Lower leg skin (tissue), 4 donors: ENCODE results near the gene CLN5. TPM values are rescaled to one million over a fixed set of nuclear protein-coding genes. Genes with fewer than 3 reads are reported as not detected.

ENCODE experiments used
- DNase-seq, 2 donors: peaks; one replicate each; pipeline ENCODE4 v3.0.0-alpha.2; 2019; ENCODE audit warnings: low spot score in 2 of 2
- H3K4me3 ChIP-seq: fragments of 200-600 bp; sonication (generic); 2 replicates; pipeline ENCODE4 v1.5.1; 2017; ENCODE audit warnings: mild to moderate bottlenecking, low read depth; ENCODE audit not compliant: poor library complexity, severe bottlenecking
- CTCF ChIP-seq, 3 donors: fragments of 450-650 bp; IDR thresholded peaks; one replicate each; pipeline ENCODE4 v1.5.1; 2016; ENCODE audit warnings: antibody characterized with exemption in 3 of 3, mild to moderate bottlenecking in 3 of 3, moderate library complexity in 2 of 3
- POLR2A ChIP-seq, 2 donors: fragments of 450-650 bp; IDR thresholded peaks; one replicate each; pipeline ENCODE4 v1.6.1; 2016 to 2017; ENCODE audit warnings: antibody characterized with exemption in 2 of 2, mild to moderate bottlenecking in 1 of 2, moderate library complexity in 1 of 2
- WGBS, 2 donors: methylation state at CpG; one replicate each; pipeline ENCODE4 v1.1.5; 2018; 5-methylcytosine and 5-hydroxymethylcytosine counted together
- intact Hi-C: fragments of 100-400 bp; cut with DNase I; formaldehyde crosslinking; loops from one replicate; pipeline ENCODE4 v1.15.0; 2023; ENCODE audit warnings: low total_unique reads
- total RNA-seq, 4 donors: library from RNA; depleted of rRNA; stranded (reverse); fragments of >200 nt; gene quantifications; one replicate each; pipeline ENCODE4 v1.1.0, GENCODE V29; 2016

The CLN5 gene
- total RNA-seq, 4 donors from 2014 or later: 14.0 to 22.1 (median 19.3) TPM

DNA sequence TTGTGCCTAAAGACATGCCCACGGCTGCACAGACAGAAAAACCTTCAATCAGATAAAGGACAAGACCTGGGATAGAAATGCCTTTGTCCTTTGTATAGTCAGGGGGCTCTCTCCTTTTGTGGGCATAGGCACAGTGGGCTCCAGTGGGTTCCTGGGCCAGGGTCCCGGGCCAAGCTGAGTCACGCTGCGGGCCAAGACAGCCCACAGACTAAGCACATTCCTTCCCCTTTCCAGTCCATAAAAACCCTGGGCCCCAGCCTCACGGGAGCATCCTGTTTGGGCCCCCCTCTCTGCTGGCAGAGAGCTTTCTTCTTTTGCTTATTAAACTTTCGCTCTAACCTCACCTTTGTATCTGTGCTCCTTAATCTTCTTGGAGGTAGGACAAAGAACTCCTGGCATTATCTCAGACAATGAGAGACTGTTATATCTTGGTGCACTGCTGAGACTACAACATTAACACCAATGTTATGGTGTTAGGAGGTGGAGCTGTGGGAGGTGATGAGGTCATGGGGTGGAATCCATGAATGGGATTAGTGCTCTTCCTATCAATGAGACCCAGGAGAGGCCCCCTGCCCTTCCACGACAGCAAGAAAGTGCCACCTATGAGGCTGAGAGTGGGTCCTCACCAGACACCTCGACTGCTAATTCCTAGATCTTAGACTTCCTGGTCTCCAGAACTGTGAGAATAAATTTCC is 55.9 kb downstream of the CLN5 start:
- TF ChIP-seq POLR2A (IDR thresholded peaks at IDR 0.05) (no peak), CTCF (IDR thresholded peaks at IDR 0.05) (no peak)
- no peak for DNase-seq
- intact Hi-C loops: no loop called here
- WGBS, 2 donors: 90 to 93% methylated on average over 8 of the region's 8 CpGs
- H3K4me3 ChIP-seq: no peak overlapping the region

GRCh38 chr13:77048681-77049080 is 56.8 kb downstream of the CLN5 start:
- TF ChIP-seq POLR2A (IDR thresholded peaks at IDR 0.05) (no peak), CTCF (IDR thresholded peaks at IDR 0.05) (no peak)
- DNase-seq: no peak
- H3K4me3 ChIP-seq: no peak overlapping the region
- WGBS, 2 donors: 71 to 80% methylated on average over 4 of the region's 4 CpGs
- intact Hi-C loops: no loop called here

DNA sequence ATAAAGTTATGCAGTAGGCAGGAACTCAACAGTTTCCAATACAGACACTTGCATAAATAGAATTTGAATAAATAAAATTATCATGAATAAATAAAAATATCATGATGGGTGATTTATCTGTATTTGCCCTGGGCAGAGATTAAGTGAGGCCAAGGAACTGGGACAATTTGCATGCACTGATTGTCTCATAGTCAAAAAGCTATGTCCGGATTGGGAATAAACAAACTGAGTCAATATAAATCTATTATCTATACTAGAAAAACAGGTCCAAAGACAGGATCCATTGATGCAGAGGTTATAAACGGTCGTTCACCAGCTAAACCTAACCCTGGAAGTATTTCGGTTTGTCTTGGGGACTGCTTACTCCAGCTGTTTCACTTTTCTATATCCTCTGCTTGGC is 61.3 kb downstream of the CLN5 start:
- intact Hi-C loops: no loop called here
- H3K4me3 ChIP-seq: no peak overlapping the region
- no peak for TF ChIP-seq POLR2A (IDR thresholded peaks at IDR 0.05)
- no peak for TF ChIP-seq CTCF (IDR thresholded peaks at IDR 0.05)
- DNase-seq: no peak
- WGBS, 2 donors: 82 to 88% methylated on average over 4 of the region's 4 CpGs

Other genes starting within 250 kb of the CLN5 start
- gene KCTD12, start 105.7 kb upstream of the CLN5 start, total RNA-seq: 10 to 100 TPM; 16.6 to 60.0 (median 34.5) TPM
- gene ACOD1, start 43.6 kb upstream of the CLN5 start, total RNA-seq: not detected
- 100 to 1,000 TPM in 3 of 4 donors, 10 to 100 TPM in 1; 82.1 to 114 (median 110) TPM for gene FBXL3, start 35.1 kb downstream of the CLN5 start, total RNA-seq